ENCODE results near the gene PLCL1.

The PLCL1 gene

GRCh38 chr2:197805715-197806633, 1.6 kb downstream of the PLCL1 start:
- H3K27me3 ChIP-seq (ENCODE audit: insufficient read depth, poor library complexity, severe bottlenecking): peaks cover 5% of the 10 kb centered on the region
- no peak overlapping the region for H3K27ac ChIP-seq (replicated peaks)
- no peak for DNase-seq (ENCODE audit: low read depth in 1 of 2, low spot score in 1 of 2)
- peak overlapping the region; percentile 73 for H3K4me3 ChIP-seq (replicated peaks; ENCODE audit: insufficient read depth, low read length)
- TF ChIP-seq CTCF (IDR thresholded peaks at IDR 0.05; ENCODE audit: insufficient read depth, low read length) (no peak), SPI1 (IDR thresholded peaks at IDR 0.05; ENCODE audit: borderline replicate concordance, low read depth) (no peak), POLR2AphosphoS5 (IDR thresholded peaks at IDR 0.05; ENCODE audit: low read depth) (no peak), GABPA (IDR thresholded peaks at IDR 0.05; ENCODE audit: low read depth) (no peak)
- TF ChIP-seq, protein P1, sequence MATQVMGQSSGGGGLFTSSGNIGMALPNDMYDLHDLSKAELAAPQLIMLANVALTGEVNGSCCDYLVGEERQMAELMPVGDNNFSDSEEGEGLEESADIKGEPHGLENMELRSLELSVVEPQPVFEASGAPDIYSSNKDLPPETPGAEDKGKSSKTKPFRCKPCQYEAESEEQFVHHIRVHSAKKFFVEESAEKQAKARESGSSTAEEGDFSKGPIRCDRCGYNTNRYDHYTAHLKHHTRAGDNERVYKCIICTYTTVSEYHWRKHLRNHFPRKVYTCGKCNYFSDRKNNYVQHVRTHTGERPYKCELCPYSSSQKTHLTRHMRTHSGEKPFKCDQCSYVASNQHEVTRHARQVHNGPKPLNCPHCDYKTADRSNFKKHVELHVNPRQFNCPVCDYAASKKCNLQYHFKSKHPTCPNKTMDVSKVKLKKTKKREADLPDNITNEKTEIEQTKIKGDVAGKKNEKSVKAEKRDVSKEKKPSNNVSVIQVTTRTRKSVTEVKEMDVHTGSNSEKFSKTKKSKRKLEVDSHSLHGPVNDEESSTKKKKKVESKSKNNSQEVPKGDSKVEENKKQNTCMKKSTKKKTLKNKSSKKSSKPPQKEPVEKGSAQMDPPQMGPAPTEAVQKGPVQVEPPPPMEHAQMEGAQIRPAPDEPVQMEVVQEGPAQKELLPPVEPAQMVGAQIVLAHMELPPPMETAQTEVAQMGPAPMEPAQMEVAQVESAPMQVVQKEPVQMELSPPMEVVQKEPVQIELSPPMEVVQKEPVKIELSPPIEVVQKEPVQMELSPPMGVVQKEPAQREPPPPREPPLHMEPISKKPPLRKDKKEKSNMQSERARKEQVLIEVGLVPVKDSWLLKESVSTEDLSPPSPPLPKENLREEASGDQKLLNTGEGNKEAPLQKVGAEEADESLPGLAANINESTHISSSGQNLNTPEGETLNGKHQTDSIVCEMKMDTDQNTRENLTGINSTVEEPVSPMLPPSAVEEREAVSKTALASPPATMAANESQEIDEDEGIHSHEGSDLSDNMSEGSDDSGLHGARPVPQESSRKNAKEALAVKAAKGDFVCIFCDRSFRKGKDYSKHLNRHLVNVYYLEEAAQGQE (IDR thresholded peaks at IDR 0.05; ENCODE audit: insufficient replicate concordance, low read depth): no peak

DNA sequence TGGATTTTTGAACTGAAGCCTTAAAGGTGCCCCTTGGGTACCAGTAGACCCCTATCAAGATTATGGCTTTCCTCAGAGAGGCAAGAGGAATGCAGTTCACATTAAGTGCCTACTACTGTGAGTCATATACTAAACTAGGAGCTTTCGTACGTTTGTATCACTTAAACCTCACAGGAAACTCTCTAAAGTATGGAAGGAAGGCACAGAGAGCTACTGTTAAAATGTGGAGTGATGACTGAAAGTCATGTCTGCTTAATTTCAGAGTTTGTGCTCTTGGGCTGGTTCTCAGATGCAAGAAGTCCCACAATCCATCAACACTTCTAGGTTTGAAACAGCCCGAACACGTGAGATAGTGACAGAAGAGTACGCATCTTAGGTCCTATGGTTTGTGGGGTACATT, 4.7 kb downstream of the PLCL1 start:
- DNase-seq (ENCODE audit: low read depth in 1 of 2, low spot score in 1 of 2): no peak
- H3K4me3 ChIP-seq (replicated peaks; ENCODE audit: insufficient read depth, low read length): no peak overlapping the region
- H3K27me3 ChIP-seq (ENCODE audit: insufficient read depth, poor library complexity, severe bottlenecking): peaks cover 5% of the 10 kb centered on the region
- TF ChIP-seq GABPA (IDR thresholded peaks at IDR 0.05; ENCODE audit: low read depth): no peak
- TF ChIP-seq, protein P1 (IDR thresholded peaks at IDR 0.05; ENCODE audit: insufficient replicate concordance, low read depth): no peak
- no peak for TF ChIP-seq POLR2AphosphoS5 (IDR thresholded peaks at IDR 0.05; ENCODE audit: low read depth)
- TF ChIP-seq CTCF (IDR thresholded peaks at IDR 0.05; ENCODE audit: insufficient read depth, low read length): no peak
- no peak for TF ChIP-seq SPI1 (IDR thresholded peaks at IDR 0.05; ENCODE audit: borderline replicate concordance, low read depth)
- no peak overlapping the region for H3K27ac ChIP-seq (replicated peaks)

DNA sequence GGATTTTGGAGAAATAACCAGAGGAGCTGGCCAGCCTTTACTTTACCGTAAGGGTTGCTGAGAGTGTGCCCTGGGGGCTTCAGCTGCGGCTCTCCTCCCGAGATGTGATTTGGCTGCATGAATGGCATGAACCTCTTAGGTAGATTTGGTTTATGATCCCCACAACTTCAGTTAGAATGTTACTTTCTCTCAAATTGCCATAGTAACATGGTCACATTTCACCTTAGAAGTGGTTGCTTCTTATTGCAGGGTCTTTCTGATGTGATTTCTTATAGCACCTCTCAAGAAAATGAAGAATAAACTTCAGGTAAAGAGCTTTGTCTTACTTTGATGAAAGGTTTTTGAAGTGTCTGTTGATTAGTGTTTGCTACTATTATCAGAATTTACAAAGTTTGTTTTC, 5.6 kb downstream of the PLCL1 start:
- H3K27me3 ChIP-seq (ENCODE audit: insufficient read depth, poor library complexity, severe bottlenecking): peaks cover 5% of the 10 kb centered on the region
- no peak overlapping the region for H3K27ac ChIP-seq (replicated peaks)
- no peak for DNase-seq (ENCODE audit: low read depth in 1 of 2, low spot score in 1 of 2)
- no peak for TF ChIP-seq CTCF (IDR thresholded peaks at IDR 0.05; ENCODE audit: insufficient read depth, low read length)
- no peak for TF ChIP-seq SPI1 (IDR thresholded peaks at IDR 0.05; ENCODE audit: borderline replicate concordance, low read depth)
- TF ChIP-seq POLR2AphosphoS5 (IDR thresholded peaks at IDR 0.05; ENCODE audit: low read depth): no peak
- TF ChIP-seq, protein P1 (IDR thresholded peaks at IDR 0.05; ENCODE audit: insufficient replicate concordance, low read depth): no peak
- no peak for TF ChIP-seq GABPA (IDR thresholded peaks at IDR 0.05; ENCODE audit: low read depth)
- no peak overlapping the region for H3K4me3 ChIP-seq (replicated peaks; ENCODE audit: insufficient read depth, low read length)

All from HL-60 (cell line).